Sigmoid colon (tissue), 4 donors: ENCODE measurements around the gene ADAMTS19.

Source experiments
- POLR2A ChIP-seq, 2 donors: fragments of 450-650 bp; IDR thresholded peaks; one replicate each; pipeline ENCODE4 v1.6.1; 2016; ENCODE audit warnings: antibody characterized with exemption in 2 of 2, mild to moderate bottlenecking in 2 of 2, moderate library complexity in 2 of 2
- POLR2AphosphoS5 ChIP-seq, 4 donors: sonication (generic); formaldehyde crosslinking; IDR thresholded peaks; one replicate each; pipeline ENCODE4 v1.6.1; 2017; ENCODE audit warnings: antibody characterized with exemption in 4 of 4
- TF ChIP-seq, protein P1 (sequence below), 4 experiments: fragments of 450-650 bp in 3 of 4; fragments of 200-600 bp in 1 of 4; IDR thresholded peaks; one replicate each; pipeline ENCODE4 v1.5.1; 2016 to 2019; ENCODE audit warnings: antibody characterized with exemption in 4 of 4, mild to moderate bottlenecking in 3 of 4, moderate library complexity in 2 of 4

GRCh38 chr5:129652349-129653056 lies 192.4 kb downstream of the ADAMTS19 start:
- TF ChIP-seq, protein P1, sequence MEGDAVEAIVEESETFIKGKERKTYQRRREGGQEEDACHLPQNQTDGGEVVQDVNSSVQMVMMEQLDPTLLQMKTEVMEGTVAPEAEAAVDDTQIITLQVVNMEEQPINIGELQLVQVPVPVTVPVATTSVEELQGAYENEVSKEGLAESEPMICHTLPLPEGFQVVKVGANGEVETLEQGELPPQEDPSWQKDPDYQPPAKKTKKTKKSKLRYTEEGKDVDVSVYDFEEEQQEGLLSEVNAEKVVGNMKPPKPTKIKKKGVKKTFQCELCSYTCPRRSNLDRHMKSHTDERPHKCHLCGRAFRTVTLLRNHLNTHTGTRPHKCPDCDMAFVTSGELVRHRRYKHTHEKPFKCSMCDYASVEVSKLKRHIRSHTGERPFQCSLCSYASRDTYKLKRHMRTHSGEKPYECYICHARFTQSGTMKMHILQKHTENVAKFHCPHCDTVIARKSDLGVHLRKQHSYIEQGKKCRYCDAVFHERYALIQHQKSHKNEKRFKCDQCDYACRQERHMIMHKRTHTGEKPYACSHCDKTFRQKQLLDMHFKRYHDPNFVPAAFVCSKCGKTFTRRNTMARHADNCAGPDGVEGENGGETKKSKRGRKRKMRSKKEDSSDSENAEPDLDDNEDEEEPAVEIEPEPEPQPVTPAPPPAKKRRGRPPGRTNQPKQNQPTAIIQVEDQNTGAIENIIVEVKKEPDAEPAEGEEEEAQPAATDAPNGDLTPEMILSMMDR (IDR thresholded peaks at IDR 0.05) = no peak
- TF ChIP-seq POLR2A (IDR thresholded peaks at IDR 0.05) (no peak), POLR2AphosphoS5 (IDR thresholded peaks at IDR 0.05) (no peak)
